NK-92 treated with Interleukin-12 subunit alpha and Interleukin-12 subunit beta, amount 100 ng/mL, for 24 hours (cell line): ENCODE results near the gene GRP.

Experiments
- DNase-seq: peaks from one replicate; lab custom pipeline; 2025; lab: John Stamatoyannopoulos, UW

The GRP gene

GRCh38 chr18:59219672-59220163, at the start of gene GRP:
GRP (plus strand) TSS chr18:59220158; CDS start chr18:59220266, 108 bp downstream.
- DNase-seq: no peak

- no peak for DNase-seq
Observed at GRCh38 chr18:59172664-59173249, 47.2 kb upstream of the GRP start.

DNA sequence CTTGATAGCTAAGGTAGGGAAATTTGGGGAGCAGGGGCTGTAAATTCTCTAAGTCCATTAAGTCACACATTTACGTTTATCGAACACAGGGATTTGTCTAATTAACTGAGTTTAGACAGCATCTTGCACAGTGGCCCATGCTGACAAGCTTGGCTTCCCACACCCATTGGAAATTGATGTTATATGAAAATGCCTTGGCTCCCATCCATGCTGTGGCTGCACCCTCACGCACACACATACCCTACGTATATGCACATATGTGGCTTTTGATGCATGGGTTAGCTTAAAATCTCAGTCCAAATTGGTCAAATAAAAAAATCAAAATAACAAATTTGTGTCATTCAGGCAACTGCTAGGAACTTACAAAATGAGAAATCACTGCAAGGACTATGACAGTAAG, 42.5 kb upstream of the GRP start:
- DNase-seq: no peak

DNA sequence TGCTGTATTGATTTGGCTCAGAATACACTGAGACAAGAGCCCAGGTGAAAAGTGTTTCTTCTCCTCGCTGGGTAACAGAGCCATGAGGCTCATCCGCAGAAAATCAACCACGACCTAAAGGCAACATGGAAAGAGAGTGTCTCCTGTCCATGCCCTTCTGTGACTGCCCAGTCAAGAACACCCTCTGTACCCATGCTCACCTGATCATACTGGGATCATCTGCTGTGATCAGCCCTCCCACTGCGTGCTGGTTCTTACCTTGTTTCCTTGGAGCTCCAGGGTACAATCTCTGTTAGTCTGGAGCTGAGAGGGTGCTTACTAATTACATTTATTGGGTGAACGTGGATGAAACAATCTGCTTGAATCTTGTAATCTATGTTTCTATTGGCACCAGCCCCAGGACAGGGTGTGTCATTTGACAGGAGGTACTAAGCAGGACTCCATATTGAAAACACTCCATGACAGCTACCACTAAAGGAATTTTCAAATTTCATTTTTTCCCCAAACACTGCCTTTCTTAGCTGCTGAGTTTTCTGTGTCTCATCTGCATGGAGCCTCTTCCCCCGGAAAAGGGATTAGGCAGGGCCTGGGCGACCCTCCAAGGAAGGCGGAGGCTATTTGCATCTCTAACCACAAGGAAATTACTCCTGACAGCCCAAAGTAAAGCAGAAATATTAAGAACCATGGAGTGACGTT, 39.7 kb upstream of the GRP start:
- no peak for DNase-seq

DNA sequence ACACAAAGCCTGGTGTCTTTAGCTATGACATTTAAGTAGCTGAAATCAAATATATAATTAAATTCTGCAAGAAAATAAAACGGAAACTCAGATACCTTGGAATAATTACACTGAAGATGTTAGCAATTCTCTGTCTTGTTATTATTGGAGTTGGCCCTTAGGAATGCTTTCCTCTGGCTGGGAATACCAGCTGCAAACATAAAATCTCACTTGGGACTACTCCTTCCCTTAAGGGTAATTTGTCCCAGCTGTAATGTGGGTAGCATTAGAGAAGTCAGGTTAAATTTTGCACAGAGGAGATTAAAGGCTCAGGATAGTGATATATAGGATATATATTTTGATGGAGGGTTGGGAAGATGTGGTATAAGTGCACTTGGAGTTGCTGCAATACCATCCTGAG, 37.3 kb upstream of the GRP start:
- DNase-seq: no peak

DNA sequence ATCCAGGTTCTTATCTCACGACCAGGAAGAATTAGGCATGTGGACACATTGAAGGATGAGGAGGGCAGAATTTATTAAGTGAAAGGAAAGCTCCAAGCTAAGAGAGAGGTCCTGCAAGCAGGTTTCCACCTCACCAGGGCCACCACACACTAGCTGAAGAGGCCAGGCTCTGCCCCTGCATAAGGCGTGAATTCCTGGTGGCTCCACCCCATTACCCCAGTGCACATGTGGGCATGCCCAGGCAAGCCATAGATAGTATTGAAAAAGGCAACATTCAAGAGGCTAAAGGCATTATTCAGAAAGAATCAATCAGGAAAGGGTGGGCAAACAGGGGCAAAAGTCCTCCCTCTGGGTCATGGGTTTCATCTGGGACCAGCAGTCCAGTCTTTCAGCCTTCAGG, 30.9 kb upstream of the GRP start:
- DNase-seq: no peak

- DNase-seq: no peak
Observed at GRCh38 chr18:59189746-59190145, 30.2 kb upstream of the GRP start.

DNA sequence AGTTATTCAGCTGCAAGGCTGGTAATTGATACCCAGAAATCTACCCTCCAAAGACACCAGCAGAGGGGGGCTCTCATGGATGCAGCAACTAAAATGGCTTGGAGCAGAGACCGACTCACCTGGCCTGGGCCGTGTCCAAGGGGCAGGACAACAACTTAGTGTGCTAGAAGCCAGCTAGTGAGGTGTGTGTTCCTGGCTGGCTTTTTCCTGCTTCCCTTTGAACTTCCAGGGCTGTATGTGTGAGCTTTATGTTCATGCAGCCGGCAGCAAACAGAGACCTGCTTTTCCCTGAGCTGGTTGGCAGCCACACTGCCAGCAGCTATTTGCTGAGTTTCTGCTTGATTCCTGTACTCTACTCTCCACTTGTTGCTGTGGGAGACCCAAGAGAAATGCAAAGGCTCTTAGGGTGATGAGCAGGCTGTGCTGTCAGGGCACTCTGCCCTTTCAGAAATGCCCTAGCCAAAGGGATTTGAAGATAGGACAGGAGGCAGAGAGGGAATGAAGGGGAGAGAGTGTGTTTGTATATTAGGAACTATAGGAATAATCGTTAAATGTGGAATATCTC, 23.7 kb upstream of the GRP start:
- DNase-seq: no peak

- DNase-seq: no peak
Observed at GRCh38 chr18:59197636-59198035, 22.3 kb upstream of the GRP start.

- no peak for DNase-seq
Observed at GRCh38 chr18:59198215-59198614, 21.7 kb upstream of the GRP start.

GRCh38 chr18:59200787-59201186, 19.2 kb upstream of the GRP start:
- no peak for DNase-seq

DNA sequence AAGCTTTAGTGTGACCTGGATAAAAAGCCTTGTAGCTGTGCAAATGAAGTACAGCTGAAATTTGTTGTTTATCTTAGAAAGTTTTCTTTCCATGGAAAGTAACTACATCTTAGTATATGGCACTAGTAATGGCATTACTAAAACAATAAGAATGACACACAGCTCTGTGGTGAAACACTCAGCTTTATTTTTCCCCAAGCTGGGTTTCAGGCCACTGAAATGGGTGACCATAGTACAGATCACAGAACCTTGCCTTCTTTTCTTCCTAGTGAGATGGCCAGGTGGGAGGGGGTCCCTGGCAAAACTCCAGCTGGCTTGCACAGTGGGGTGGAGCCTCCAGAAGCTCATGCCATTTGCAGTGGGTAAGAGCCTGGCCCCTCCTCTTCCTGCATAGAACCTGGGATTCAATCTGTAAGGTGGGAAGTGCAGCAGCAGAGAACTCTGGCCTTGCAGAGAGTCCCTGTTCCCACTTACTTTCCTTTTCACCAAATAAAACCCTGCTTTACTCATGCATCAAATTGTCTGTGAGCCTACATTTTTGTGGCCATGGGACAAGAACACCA, 17.6 kb upstream of the GRP start:
- no peak for DNase-seq

- DNase-seq: no peak
Observed at GRCh38 chr18:59207506-59207905, 12.5 kb upstream of the GRP start.

DNA sequence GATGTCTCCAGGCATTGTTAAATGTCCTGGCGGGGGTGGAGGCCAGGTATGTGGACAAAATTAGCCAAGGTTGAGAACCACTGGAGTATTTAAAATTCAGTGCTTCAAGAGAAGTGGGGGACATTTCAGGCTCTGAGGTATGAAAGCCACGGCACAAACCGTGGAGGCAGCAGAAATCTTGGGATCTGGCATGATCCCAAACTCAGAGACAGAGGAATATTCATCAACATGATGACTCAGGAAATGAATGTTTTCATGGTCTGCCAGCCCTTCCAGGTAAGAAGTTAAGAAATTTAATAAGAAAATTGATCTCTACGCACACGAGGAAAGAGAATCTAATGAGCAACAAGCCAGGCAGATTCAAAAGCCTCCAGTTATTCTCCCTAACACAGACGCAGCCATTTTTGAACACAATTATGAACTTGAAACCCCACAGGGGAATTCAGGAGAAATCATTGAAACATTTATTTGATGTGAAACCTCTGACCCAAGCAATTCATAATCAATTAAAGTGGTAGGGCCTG, 11.3 kb upstream of the GRP start:
- no peak for DNase-seq

DNA sequence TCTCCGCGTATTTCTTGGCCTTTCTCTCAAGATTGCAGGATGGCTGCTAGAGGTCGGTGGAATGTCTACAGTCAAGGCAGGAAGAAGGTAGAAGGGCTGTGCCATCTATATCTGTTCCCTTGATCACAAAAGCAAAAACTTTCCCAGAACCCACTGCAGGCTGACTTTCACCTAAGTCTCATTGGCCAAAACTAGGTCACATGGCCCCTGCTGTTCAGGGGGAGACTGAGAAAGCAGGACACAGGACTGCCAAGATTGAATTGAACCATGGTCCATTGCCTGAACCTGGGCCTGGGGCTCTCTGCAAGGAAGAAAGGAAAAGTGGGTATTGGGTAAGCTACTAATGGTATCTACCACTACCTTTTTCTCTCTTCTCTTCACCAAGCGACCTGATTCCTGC, 9.7 kb upstream of the GRP start:
- no peak for DNase-seq

DNA sequence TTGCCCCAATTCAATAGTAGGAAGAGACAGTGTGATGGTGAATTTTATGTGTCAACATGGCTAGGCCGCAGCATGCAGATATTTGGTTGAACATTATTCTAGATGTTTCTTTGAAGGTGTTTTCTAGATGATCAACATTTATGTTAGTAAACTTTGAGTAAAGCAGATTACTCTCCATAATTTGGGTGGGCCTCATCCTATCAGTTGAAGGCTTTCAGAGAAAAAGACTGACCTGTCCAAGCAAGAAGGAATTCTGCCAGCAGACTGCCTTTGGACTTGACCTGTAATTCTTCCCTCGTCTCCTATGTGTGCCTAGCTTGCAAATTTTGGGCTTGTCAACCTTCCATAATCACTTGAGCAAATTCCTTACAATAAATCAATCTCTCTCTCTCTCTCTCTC, 8.3 kb upstream of the GRP start:
- no peak for DNase-seq

DNA sequence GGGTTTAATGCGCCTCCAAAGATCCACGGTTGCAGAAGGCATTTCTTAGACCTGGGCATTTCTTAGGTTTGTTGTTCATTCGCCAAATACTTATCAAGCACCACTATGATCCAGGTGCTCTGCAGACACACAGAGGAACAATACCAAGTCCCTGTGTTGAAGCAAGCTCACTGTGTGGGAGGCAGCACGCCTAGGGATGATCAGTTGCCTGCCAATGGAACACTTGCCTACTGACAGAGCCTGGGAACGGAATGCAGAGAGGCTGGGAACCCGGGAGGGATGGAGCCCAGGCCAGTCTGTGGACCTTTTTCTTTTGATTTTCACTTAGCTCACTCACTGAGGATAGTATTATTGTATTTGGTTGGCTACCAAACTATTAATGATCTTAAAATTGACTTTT, 1.9 kb upstream of the GRP start:
- DNase-seq: no peak

- DNase-seq: no peak
Observed at GRCh38 chr18:59220164-59220783, 316 bp downstream of the GRP start.

DNA sequence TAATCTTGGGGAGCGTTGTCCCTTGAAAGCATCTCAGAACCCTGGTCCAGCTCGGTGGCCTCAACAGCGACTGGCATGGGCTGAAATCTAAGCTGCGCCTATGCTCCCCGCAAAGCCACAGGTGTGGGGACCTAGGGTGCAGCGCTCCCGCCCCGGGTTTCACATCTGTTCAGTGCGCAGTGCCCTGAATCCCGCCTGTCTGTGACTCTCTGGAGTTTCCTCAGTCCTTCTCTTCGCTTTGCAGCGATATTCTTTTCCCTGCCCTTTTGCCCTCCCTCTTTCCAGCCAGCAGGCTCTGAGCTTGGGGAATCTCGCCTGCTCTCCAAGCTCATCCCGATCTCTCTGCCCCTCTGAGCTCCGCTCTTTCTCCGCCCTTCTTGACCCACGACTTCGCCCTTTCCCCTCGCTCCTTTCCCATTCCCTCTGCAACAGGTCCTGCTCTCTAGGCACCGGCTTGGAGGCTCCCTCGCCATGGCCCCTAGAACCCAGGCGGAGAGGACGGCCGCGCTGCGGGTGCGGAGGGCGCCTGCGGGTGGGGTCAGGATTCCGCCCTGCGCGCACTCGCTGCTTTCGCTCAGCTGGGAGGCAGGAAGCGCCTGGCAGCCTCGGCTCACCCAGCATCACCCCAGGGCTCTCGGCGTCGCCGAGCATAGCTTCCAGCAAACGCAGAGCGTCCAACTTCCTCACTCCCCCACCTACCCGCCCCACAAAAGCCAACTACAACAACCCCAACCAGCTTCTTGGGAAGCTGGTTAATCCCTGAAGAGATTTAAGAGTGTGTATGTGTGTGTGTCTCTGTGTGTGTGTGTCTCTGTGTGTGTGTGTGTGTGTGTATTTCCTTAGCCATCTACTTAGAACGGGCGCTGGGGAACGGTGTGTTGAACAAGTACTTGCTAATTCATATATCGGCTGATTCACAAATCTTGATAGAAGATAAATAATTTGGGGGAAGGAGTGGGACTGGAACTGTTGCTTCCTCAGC, 1.1 kb downstream of the GRP start:
- DNase-seq: no peak

DNA sequence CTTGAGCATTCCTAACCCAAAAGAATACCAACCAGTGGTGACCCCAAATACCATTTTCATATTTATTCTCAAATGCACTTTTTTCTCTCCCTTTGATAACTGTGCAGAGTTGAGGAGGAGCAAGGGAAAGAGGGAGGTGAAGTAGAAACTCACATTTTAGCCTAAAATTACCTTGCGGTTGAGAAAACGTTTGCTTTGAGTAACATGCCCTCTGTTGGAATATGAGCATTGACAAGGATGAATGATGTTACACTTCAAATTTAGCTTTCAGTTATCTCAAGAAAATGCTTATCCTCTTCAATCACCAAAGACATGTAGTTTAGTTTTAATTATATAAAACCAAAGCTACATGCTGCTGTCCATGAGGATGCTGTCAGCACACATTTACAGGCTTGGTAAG, 2.4 kb downstream of the GRP start:
- DNase-seq: no peak

GRCh38 chr18:59228351-59228750, 8.4 kb downstream of the GRP start:
- DNase-seq: no peak
